K562 (cell line): Measurements from ENCODE around the gene LAMTOR4. TPM values are rescaled to one million over a fixed set of nuclear protein-coding genes. Genes with fewer than 3 reads are reported as not detected.

Experiments
- ARNT ChIP-seq, 2 experiments: fragments of 450-650 bp; IDR thresholded peaks; 2 replicates each; pipeline ENCODE4 v1.6.1; 2016; ENCODE audit warnings: mild to moderate bottlenecking in 1 of 2
- CBFA2T3 ChIP-seq: fragments of 450-650 bp; IDR thresholded peaks from 2 replicates; pipeline ENCODE4 v1.6.1; 2017
- CC2D1A ChIP-seq: fragments of 450-650 bp; IDR thresholded peaks from 2 replicates; pipeline ENCODE4 v1.6.1; 2017; ENCODE audit warnings: mild to moderate bottlenecking
- CEBPB ChIP-seq: fragments of 450-650 bp; IDR thresholded peaks from 2 replicates; pipeline ENCODE4 v1.6.1; 2016; ENCODE audit warnings: missing genetic modification characterization, missing compliant biosample characterization
- E2F6 ChIP-seq, 2 experiments: IDR thresholded peaks; 2 replicates each; pipeline ENCODE4 v1.6.1; 2011; ENCODE audit warnings: borderline replicate concordance in 1 of 2, control low read depth in 1 of 2, low read depth in 1 of 2, low read length in 1 of 2, mild to moderate bottlenecking in 1 of 2, mixed read lengths in 1 of 2, moderate library complexity in 1 of 2; ENCODE audit not compliant: insufficient read depth in 1 of 2, insufficient read length in 1 of 2, poor library complexity in 1 of 2, severe bottlenecking in 1 of 2; ENCODE audit errors: extremely low read depth in 1 of 2
- EP400 ChIP-seq: fragments of 450-650 bp; IDR thresholded peaks from 2 replicates; pipeline ENCODE4 v1.6.1; 2017; ENCODE audit warnings: antibody characterized with exemption, mild to moderate bottlenecking, moderate library complexity
- FOXK2 ChIP-seq, 2 experiments: fragments of 450-650 bp; IDR thresholded peaks in 1 of 2; conservative IDR thresholded peaks in 1 of 2; 2 replicates each; pipeline ENCODE4 v1.6.1; 2016; ENCODE audit warnings: low read depth in 2 of 2, mild to moderate bottlenecking in 1 of 2
- KLF1 ChIP-seq: fragments of 450-650 bp; IDR thresholded peaks from 2 replicates; pipeline ENCODE4 v1.6.1; 2016; ENCODE audit warnings: missing genetic modification characterization, missing compliant biosample characterization
- MAFG ChIP-seq: fragments of 450-650 bp; conservative IDR thresholded peaks from 2 replicates; pipeline ENCODE4 v1.6.1; 2016; ENCODE audit warnings: missing genetic modification characterization, missing compliant biosample characterization
- MAFK ChIP-seq: IDR thresholded peaks from 2 replicates; pipeline ENCODE4 v1.6.1; 2011; ENCODE audit warnings: low read length, improper control_type of control experiment
- NUFIP1 ChIP-seq: fragments of 450-650 bp; IDR thresholded peaks from 2 replicates; pipeline ENCODE4 v1.6.1; 2018; ENCODE audit not compliant: partially characterized antibody
- PCBP1 ChIP-seq: fragments of 200-400 bp; formaldehyde crosslinking; IDR thresholded peaks from 2 replicates; pipeline ENCODE4 v1.6.1; 2018; ENCODE audit warnings: mild to moderate bottlenecking, low read depth, low read length; ENCODE audit not compliant: poor library complexity, severe bottlenecking
- RBM39 ChIP-seq: fragments of 200-400 bp; formaldehyde crosslinking; optimal IDR thresholded peaks from 2 replicates; pipeline ENCODE3; 2018; ENCODE audit warnings: low read depth, low read length
- SOX6 ChIP-seq: fragments of 450-650 bp; IDR thresholded peaks from 2 replicates; pipeline ENCODE4 v1.6.1; 2014; ENCODE audit warnings: mild to moderate bottlenecking
- ZBTB7A ChIP-seq: IDR thresholded peaks from 2 replicates; pipeline ENCODE4 v1.6.1; 2011; ENCODE audit warnings: low read depth, mild to moderate bottlenecking, low read length, moderate library complexity, borderline replicate concordance; ENCODE audit not compliant: control insufficient read depth
- ZNF23 ChIP-seq: fragments of 250-450 bp; sonication (Bioruptor Pico); IDR thresholded peaks from 2 replicates; pipeline ENCODE4 v1.4.0; 2020; ENCODE audit warnings: mild to moderate bottlenecking
- polyA plus RNA-seq, 8 experiments: library from polyadenylated mRNA; depleted of rRNA in 4 of 8; stranded (reverse) in 5 of 8; unstranded in 3 of 8; fragments of >200 nt; fragmentation: Nextera tagmentation in 2 of 8; fragmentation: Illumina TruSeq in 1 of 8; extraction: Ambion mirVana in 2 of 8; extraction: Trizol in 1 of 8; gene quantifications; 2 replicates each; pipeline versions ENCODE4 v1.2.1 to v1.2.3, GENCODE V29; 2011 to 2014; ENCODE audit warnings: inconsistent platforms in 1 of 8, missing spikeins in 1 of 8
- total RNA-seq, 7 experiments: library from RNA; depleted of rRNA in 6 of 7; stranded (reverse); fragments of >200 nt in 6 of 7; fragmentation: Illumina TruSeq in 2 of 7; extraction: Trizol in 2 of 7; gene quantifications; 2 replicates each; pipeline versions ENCODE4 v1.2.1 to v1.2.3, GENCODE V29; 2011 to 2021; ENCODE audit warnings: low replicate concordance in 1 of 7
- TF ChIP-seq, protein P1 (sequence below): fragments of 250-450 bp; sonication (Bioruptor Pico); IDR thresholded peaks from 2 replicates; pipeline ENCODE4 v1.5.0; 2021; ENCODE audit warnings: mild to moderate bottlenecking, borderline replicate concordance
- TF ChIP-seq, protein P2 (sequence below): fragments of 450-650 bp; IDR thresholded peaks from one replicate; pipeline ENCODE4 v1.6.1; 2018; ENCODE audit warnings: mild to moderate bottlenecking, moderate library complexity; ENCODE audit not compliant: partially characterized antibody
- TF ChIP-seq, protein P3 (sequence below): sonication (generic); formaldehyde crosslinking; IDR thresholded peaks from 2 replicates; pipeline ENCODE4 v1.8.0; 2022; ENCODE audit warnings: mild to moderate bottlenecking, missing genetic modification reagents
- TF ChIP-seq, protein P4 (sequence below): sonication (generic); formaldehyde crosslinking; IDR thresholded peaks from 2 replicates; pipeline ENCODE4 v1.8.1; 2023; ENCODE audit warnings: mild to moderate bottlenecking, missing genetic modification reagents

Gene LAMTOR4
- total and polyA plus RNA-seq, 9 of the 15 experiments (the other 6 are each of a cell fraction or from before 2014, with no cell fraction given), result 79.6 to 314 (median 195) TPM

GRCh38 chr7:100130608-100131453 lies 17.9 kb upstream of the LAMTOR4 start (continued):
- TF ChIP-seq, protein P1, sequence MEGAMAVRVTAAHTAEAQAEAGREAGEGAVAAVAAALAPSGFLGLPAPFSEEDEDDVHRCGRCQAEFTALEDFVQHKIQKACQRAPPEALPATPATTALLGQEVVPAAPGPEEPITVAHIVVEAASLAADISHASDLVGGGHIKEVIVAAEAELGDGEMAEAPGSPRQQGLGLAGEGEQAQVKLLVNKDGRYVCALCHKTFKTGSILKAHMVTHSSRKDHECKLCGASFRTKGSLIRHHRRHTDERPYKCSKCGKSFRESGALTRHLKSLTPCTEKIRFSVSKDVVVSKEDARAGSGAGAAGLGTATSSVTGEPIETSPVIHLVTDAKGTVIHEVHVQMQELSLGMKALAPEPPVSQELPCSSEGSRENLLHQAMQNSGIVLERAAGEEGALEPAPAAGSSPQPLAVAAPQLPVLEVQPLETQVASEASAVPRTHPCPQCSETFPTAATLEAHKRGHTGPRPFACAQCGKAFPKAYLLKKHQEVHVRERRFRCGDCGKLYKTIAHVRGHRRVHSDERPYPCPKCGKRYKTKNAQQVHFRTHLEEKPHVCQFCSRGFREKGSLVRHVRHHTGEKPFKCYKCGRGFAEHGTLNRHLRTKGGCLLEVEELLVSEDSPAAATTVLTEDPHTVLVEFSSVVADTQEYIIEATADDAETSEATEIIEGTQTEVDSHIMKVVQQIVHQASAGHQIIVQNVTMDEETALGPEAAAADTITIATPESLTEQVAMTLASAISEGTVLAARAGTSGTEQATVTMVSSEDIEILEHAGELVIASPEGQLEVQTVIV (CRISPR knock-in tag), result no peak
- TF ChIP-seq, protein P2, sequence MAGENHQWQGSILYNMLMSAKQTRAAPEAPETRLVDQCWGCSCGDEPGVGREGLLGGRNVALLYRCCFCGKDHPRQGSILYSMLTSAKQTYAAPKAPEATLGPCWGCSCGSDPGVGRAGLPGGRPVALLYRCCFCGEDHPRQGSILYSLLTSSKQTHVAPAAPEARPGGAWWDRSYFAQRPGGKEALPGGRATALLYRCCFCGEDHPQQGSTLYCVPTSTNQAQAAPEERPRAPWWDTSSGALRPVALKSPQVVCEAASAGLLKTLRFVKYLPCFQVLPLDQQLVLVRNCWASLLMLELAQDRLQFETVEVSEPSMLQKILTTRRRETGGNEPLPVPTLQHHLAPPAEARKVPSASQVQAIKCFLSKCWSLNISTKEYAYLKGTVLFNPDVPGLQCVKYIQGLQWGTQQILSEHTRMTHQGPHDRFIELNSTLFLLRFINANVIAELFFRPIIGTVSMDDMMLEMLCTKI, result no peak
- TF ChIP-seq SOX6 (no peak), CC2D1A (peak; percentile 92), MAFK (no peak), ZNF23 (CRISPR knock-in tag) (no peak), MAFG (tag) (no peak), KLF1 (tag) (no peak), ARNT (IDR thresholded peaks at IDR 0.05) (peak in 1 of 2 experiments; percentile 75; a peak in 2 of 4 replicates), NUFIP1 (no peak), RBM39 (peak; percentile 98), E2F6 (IDR thresholded peaks at IDR 0.05; ENCODE audit: borderline replicate concordance in 1 of 2, extremely low read depth in 1 of 2, insufficient read depth in 1 of 2, insufficient read length in 1 of 2, low read depth in 1 of 2, low read length in 1 of 2, poor library complexity in 1 of 2, severe bottlenecking in 1 of 2) (peak in 1 of 2 experiments; percentile 30), EP400 (peak; percentile 69), ZBTB7A (peak; percentile 88), CBFA2T3 (no peak), CEBPB (peak; percentile 90), PCBP1 (no peak), FOXK2 (conservative IDR thresholded peaks at IDR 0.05 in 1 of 2, IDR thresholded peaks at IDR 0.05 in 1 of 2; ENCODE audit: low read depth in 2 of 2) (no peak; a peak in 1 of 4 replicates)
- TF ChIP-seq, protein P3, sequence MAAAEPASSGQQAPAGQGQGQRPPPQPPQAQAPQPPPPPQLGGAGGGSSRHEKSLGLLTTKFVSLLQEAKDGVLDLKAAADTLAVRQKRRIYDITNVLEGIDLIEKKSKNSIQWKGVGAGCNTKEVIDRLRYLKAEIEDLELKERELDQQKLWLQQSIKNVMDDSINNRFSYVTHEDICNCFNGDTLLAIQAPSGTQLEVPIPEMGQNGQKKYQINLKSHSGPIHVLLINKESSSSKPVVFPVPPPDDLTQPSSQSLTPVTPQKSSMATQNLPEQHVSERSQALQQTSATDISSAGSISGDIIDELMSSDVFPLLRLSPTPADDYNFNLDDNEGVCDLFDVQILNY (CRISPR knock-in tag), result no peak
- TF ChIP-seq, protein P4, sequence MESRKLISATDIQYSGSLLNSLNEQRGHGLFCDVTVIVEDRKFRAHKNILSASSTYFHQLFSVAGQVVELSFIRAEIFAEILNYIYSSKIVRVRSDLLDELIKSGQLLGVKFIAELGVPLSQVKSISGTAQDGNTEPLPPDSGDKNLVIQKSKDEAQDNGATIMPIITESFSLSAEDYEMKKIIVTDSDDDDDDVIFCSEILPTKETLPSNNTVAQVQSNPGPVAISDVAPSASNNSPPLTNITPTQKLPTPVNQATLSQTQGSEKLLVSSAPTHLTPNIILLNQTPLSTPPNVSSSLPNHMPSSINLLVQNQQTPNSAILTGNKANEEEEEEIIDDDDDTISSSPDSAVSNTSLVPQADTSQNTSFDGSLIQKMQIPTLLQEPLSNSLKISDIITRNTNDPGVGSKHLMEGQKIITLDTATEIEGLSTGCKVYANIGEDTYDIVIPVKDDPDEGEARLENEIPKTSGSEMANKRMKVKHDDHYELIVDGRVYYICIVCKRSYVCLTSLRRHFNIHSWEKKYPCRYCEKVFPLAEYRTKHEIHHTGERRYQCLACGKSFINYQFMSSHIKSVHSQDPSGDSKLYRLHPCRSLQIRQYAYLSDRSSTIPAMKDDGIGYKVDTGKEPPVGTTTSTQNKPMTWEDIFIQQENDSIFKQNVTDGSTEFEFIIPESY (CRISPR knock-in tag), result peak; percentile 32; the same call in 1 of the 2 replicates
